GM21447 (cell line): ENCODE measurements around the gene TLR4.

Experiments
- ATAC-seq: cut with Tn5 transposase; IDR thresholded peaks from one replicate; pipeline ENCODE4 v1.9.1; 2021; ENCODE audit not compliant: unreplicated experiment

Gene TLR4

GRCh38 chr9:117704024-117704575 lies at the start of gene TLR4:
TLR4 (plus strand) TSS chr9:117704403; CDS start chr9:117704473, 70 bp downstream.
- peak; percentile 99 for ATAC-seq

- no peak for ATAC-seq
These were observed 48.2 kb upstream of the TLR4 start for GRCh38 chr9:117656002-117656401.

GRCh38 chr9:117662651-117663050 lies 41.6 kb upstream of the TLR4 start:
- ATAC-seq, result no peak

GRCh38 chr9:117664419-117664818 lies 39.8 kb upstream of the TLR4 start:
- no peak for ATAC-seq

- ATAC-seq, result no peak
These were observed 38.4 kb upstream of the TLR4 start for GRCh38 chr9:117665601-117666385.

GRCh38 chr9:117671468-117671867 lies 32.7 kb upstream of the TLR4 start:
- no peak for ATAC-seq

- no peak for ATAC-seq
These were observed 31.8 kb upstream of the TLR4 start for GRCh38 chr9:117672369-117672768.

GRCh38 chr9:117677572-117677971 lies 26.6 kb upstream of the TLR4 start:
- ATAC-seq, result no peak

- no peak for ATAC-seq
These were observed 25.3 kb upstream of the TLR4 start for GRCh38 chr9:117678871-117679270.

GRCh38 chr9:117679416-117679815 lies 24.8 kb upstream of the TLR4 start:
- ATAC-seq, result no peak

- no peak for ATAC-seq
These were observed 22.3 kb upstream of the TLR4 start for GRCh38 chr9:117681888-117682287.

- peak; percentile 92 for ATAC-seq
These were observed 21.1 kb upstream of the TLR4 start for GRCh38 chr9:117682955-117683710.

- no peak for ATAC-seq
These were observed 16.7 kb upstream of the TLR4 start for GRCh38 chr9:117687532-117687931.

GRCh38 chr9:117691367-117691766 lies 12.8 kb upstream of the TLR4 start:
- ATAC-seq, result no peak

GRCh38 chr9:117696154-117696553 lies 8.0 kb upstream of the TLR4 start:
- ATAC-seq, result no peak

- ATAC-seq, result no peak
These were observed 7.2 kb upstream of the TLR4 start for GRCh38 chr9:117697046-117697445.

GRCh38 chr9:117703537-117703936 lies 666 bp upstream of the TLR4 start:
- no peak for ATAC-seq

- ATAC-seq, result peak; percentile 4
These were observed 394 bp downstream of the TLR4 start for GRCh38 chr9:117704597-117704996.

GRCh38 chr9:117705386-117705785 lies 1.2 kb downstream of the TLR4 start:
- ATAC-seq, result no peak

- no peak for ATAC-seq
These were observed 2.4 kb downstream of the TLR4 start for GRCh38 chr9:117706421-117707116.

- ATAC-seq, result no peak
These were observed 3.4 kb downstream of the TLR4 start for GRCh38 chr9:117707561-117707960.
